ENCODE results near the gene ZNF778.

DNA sequence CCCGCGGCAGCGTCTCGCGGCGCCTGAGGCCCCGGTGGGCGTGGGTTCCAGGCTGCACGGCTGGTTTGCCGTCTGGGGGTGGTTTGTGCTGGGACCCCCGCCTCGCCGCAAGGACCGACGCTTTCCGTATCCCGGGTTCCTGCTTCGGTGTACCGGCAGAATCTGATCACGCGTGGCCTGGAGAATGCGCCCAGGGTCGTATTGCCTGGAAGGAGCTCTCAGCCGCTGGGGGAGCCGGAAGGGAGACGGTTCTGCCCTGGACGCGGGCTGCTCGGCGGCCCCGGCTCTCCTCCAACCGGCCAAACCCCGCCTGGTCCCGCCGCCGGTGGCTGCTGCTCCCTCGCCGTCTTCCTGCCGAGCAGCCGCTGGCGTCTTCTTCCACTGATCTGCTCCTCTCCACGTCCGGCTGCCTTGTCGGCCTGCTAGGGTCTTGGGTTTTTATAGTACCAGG lies 39.8 kb downstream of the ZNF778 start:
- TF ChIP-seq POLR2A (IDR thresholded peaks at IDR 0.05; ENCODE audit: low read depth, low read length), result no peak
- no peak for TF ChIP-seq POLR2AphosphoS5 (IDR thresholded peaks at IDR 0.05; ENCODE audit: low read depth, low read length)

Data from GM12892 (cell line).